HG02588 (cell line): ENCODE results near the gene SLBP.
"Not testable (repeated sequence)": the region's sequence is repeated elsewhere in the genome, so short reads cannot be mapped to it uniquely, and the experiment has no call there.

ENCODE experiments used
- ATAC-seq: cut with Tn5 transposase; IDR thresholded peaks from one replicate; pipeline ENCODE4 v1.9.1; 2021; ENCODE audit warnings: mild to moderate bottlenecking, moderate library complexity; ENCODE audit not compliant: unreplicated experiment

The SLBP gene

GRCh38 chr4:1678244-1678643, 33.9 kb downstream of the SLBP start:
- no peak for ATAC-seq

- ATAC-seq: no peak
Measured at GRCh38 chr4:1676605-1677525, 35.3 kb downstream of the SLBP start.

GRCh38 chr4:1675802-1676137, 36.3 kb downstream of the SLBP start:
- no peak for ATAC-seq

- no peak for ATAC-seq
Measured at GRCh38 chr4:1675136-1675801, 36.9 kb downstream of the SLBP start.

- ATAC-seq: no peak
Measured at GRCh38 chr4:1674682-1675081, 37.4 kb downstream of the SLBP start.

- no peak for ATAC-seq
Measured at GRCh38 chr4:1673671-1674070, 38.4 kb downstream of the SLBP start.

- ATAC-seq: not testable (repeated sequence)
Measured at GRCh38 chr4:1671011-1671410, 41.1 kb downstream of the SLBP start.

- no peak for ATAC-seq
Measured at GRCh38 chr4:1670279-1670678, 41.8 kb downstream of the SLBP start.

GRCh38 chr4:1669850-1670249, 42.3 kb downstream of the SLBP start:
- ATAC-seq: no peak

- ATAC-seq: no peak
Measured at GRCh38 chr4:1669270-1669669, 42.8 kb downstream of the SLBP start.

GRCh38 chr4:1668488-1668840, 43.7 kb downstream of the SLBP start:
- ATAC-seq: no peak

GRCh38 chr4:1667273-1667672, 44.8 kb downstream of the SLBP start:
- no peak for ATAC-seq

- no peak for ATAC-seq
Measured at GRCh38 chr4:1666391-1666790, 45.7 kb downstream of the SLBP start.

- no peak for ATAC-seq
Measured at GRCh38 chr4:1664141-1664540, 48.0 kb downstream of the SLBP start.

- no peak for ATAC-seq
Measured at GRCh38 chr4:1663549-1663948, 48.6 kb downstream of the SLBP start.

- no peak for ATAC-seq
Measured at GRCh38 chr4:1661695-1662094, 50.4 kb downstream of the SLBP start.

GRCh38 chr4:1660948-1661677, 51.0 kb downstream of the SLBP start:
- no peak for ATAC-seq

GRCh38 chr4:1659104-1660043, 52.7 kb downstream of the SLBP start:
- ATAC-seq: no peak

- no peak for ATAC-seq
Measured at GRCh38 chr4:1658581-1658980, 53.5 kb downstream of the SLBP start.

GRCh38 chr4:1658146-1658545, 54.0 kb downstream of the SLBP start:
- no peak for ATAC-seq

- ATAC-seq: no peak
Measured at GRCh38 chr4:1656986-1657385, 55.1 kb downstream of the SLBP start.
